GM19240 (cell line): Measurements from ENCODE around the gene NT5C2.
"Not testable (repeated sequence)": the region's sequence is repeated elsewhere in the genome, so short reads cannot be mapped to it uniquely, and the experiment has no call there.

Source experiments
- DNase-seq: peaks from one replicate; pipeline ENCODE4 v3.0.0; 2011; ENCODE audit warnings: low spot score; ENCODE audit not compliant: insufficient read length

Gene NT5C2

DNA sequence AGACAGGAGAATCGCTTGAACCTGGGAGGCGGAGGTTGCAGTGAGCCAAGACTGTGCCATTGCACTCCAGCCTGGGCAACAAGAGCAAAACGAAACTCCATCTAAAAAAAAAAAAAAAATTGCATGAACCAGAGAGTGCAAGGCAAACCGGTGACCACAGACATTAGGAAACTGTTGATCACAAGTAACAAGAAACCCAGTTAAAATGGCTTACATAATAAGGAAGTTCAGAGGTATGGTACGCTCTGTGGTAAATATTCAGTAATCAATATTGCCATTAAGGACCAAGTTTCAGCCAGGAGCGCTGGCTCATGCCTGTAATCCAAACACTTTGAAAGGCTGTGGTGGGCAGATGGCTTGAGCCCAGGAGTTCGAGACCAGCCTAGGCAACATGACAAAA, 9.2 kb upstream of the NT5C2 start:
- no peak for DNase-seq

- no peak for DNase-seq
Observed at GRCh38 chr10:103199488-103199887, 6.4 kb upstream of the NT5C2 start.

DNA sequence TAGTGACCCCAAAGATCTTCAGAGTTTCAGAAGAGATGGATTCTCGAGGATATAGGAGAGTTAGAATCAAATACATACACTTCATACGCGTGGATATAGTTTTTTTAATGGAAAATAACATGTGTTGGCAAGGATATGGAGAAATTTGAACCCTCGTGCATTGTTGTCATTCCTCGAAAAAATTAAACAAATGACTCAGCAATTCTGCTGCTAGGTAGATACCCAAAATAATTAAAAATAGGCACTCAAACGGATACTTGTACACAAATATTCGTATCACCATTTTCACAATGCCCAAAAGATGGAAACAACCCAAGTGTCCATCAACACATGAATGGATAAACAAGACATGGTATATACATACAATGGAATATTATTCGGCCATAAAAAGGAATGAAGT, 5.6 kb upstream of the NT5C2 start:
- DNase-seq: no peak

DNA sequence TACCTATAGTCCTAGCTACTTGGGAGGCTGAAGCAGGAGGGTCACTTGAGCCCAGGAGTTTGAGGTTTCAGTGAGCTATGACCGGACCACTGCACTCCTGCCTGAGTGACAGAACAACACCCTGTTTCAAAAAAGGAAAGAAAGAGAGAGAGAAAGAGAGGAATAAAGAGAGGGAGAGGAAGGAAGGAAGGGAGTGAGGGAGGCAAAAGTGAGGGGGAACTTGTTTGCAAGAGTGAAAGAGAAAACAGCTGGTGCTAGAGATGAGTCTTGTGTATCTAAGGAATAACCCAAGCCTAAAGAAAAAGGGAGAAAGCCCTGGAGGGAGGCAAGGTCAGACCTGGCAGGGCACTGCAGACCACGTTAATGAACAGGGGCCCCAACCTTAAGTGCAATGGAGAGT, 4.8 kb upstream of the NT5C2 start:
- DNase-seq: no peak

GRCh38 chr10:103197174-103197573, 4.1 kb upstream of the NT5C2 start:
- DNase-seq: no peak

GRCh38 chr10:103196516-103196915, 3.4 kb upstream of the NT5C2 start:
- DNase-seq: no peak

- no peak for DNase-seq
Observed at GRCh38 chr10:103193820-103194529, 903 bp upstream of the NT5C2 start.

GRCh38 chr10:103192451-103193106, 493 bp downstream of the NT5C2 start:
- DNase-seq: peak; percentile 32

DNA sequence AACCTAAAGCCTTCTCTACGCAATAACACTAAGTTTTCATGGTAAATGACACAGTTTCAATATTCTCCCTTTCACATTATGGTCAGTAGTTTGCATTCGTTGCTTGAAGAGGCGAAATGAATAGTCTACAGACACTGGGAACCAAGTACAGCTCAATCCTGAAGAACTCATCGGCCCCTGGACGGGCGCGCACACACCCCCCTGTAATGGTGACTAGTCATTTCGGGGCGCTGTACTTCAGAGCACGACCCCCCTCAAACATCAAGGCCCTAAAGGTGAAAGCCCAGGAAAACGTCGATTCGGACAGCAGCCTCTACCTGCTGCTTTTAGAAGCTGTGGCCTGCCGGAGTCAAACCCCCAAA, 1.0 kb downstream of the NT5C2 start:
- no peak for DNase-seq

GRCh38 chr10:103191198-103191597, 1.9 kb downstream of the NT5C2 start:
- not testable (repeated sequence) for DNase-seq

DNA sequence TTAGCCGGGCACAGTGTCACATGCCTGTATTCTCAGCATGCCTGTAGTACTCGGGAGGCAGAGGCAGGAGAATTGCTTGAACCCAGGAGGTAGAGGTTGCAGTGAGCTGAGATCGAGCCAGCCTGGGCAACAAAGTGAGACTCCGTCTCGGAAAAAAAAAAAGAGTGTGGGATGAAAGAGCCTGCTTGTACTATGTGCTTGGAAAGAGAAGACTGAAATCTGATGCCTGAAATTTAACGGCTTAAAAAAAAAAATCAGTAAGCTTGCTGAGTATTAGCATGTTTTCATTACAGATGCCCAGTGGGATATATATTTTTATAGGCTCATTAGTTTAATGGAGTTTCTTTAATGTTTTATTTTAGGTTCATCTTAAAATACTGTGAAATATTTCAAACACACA, 4.2 kb downstream of the NT5C2 start:
- no peak for DNase-seq

- DNase-seq: no peak
Observed at GRCh38 chr10:103186128-103186527, 6.9 kb downstream of the NT5C2 start.

DNA sequence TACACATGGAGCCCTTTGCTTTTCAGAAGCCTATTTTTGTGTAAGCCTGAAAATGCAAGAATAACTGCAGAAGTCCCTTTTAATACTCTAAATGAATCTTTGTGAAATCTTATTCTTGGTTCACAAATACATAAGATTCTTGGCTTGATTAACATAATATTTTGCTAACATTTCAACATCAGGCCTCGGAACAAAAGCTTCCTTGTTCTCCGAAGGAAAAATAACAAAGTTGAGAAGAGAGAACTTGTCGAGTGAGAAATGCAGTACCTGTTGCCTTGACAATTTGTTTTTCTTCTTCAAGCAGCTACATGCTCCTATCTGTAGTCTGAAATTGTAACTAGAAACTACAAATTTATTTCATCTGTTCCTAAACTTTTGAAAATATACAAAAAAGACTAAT, 8.5 kb downstream of the NT5C2 start:
- no peak for DNase-seq

GRCh38 chr10:103183991-103184451, 9.1 kb downstream of the NT5C2 start:
- DNase-seq: not testable (repeated sequence)

DNA sequence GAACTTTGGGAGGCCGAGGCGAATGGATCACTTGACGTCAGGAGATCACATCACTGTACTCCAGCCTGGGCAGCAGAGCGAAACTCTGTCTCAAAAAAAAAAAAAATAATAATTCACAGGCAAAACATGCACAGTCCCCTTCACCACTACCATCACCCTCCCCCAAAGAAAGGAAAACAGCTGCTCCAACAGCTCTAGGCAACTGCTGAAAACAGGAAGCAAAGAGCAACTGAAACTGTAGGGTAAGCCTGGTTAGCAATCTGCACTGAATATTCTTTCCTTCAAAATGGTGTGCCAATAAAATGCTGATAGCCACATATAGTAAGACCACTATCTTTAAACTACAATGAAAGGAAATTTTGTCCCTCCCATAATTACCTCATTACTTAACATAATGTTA, 11.8 kb downstream of the NT5C2 start:
- DNase-seq: no peak

GRCh38 chr10:103180491-103180890, 12.6 kb downstream of the NT5C2 start:
- no peak for DNase-seq

DNA sequence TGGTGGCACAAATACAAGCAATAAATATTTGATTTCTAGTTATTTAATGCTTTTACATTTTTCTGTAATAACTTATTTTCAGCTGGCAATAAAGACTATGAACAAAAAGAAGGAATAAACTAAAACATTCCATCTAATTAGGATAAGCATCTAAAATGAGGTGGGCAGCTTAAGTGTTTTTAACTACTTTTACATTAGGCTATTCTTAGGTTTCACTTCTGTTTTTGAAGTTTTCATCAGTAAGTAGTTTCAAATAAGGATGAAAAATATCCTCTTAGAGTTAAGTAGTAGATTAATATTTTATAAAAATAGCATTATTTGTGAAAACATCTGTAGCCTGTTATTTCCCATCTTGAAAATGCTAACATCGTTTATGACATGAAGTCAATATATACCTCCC, 15.9 kb downstream of the NT5C2 start:
- DNase-seq: no peak

- no peak for DNase-seq
Observed at GRCh38 chr10:103175580-103176285, 17.3 kb downstream of the NT5C2 start.

GRCh38 chr10:103174324-103174723, 18.7 kb downstream of the NT5C2 start:
- not testable (repeated sequence) for DNase-seq

DNA sequence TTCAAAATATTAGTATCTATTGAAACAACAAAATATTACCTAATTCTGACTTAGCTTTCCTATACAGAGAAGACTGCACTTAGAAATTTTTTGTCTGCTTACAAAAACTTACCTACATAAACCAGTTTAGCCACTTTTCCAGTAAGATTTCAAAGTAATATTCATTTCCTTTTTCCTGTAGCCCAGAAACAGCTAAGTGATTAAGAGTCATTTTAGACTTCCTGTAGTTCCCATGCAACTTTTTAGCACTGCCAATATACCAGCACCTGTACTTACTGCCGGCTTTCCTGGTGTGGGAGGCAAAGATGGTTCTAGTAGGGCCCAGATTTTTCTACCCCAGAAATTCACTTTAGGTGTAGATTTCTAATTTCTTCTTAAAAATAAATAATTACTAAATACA, 21.8 kb downstream of the NT5C2 start:
- DNase-seq: no peak

DNA sequence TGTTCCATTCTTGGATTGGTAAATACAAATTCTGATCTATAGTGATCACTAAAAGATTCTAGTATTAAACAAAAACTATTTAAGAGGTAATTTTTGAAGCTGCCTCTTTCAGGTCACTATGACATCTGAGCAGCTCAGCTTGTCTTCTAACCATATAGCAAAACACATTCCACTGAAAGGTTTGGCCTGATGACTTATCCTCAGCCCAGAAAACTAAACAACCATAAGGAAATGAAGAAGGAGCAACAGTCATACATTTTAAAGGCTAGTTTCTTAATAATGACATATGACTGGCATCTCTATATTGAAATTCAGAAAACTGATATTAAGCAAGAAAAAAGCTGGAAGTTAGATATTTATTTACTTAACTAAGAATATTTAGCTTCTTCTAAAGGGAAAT, 24.6 kb downstream of the NT5C2 start:
- no peak for DNase-seq

DNA sequence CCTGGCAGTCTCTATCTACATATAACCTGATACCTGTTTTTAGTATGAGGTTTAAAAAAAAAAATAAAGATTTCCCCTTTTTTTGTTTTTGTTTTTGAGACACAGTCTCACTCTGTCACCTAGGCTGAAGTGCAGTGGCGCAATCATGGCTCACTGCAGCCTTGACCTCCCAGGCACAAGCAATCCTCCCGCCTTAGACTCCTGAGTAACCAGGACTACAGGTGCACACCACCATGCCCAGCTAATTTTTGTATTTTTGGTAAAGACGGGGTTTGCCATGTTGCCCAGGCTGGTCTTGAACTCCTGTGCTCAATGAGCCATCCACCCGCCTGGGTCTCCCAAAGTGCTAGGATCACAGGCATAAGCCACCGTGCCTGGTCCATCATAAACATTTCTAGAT, 25.5 kb downstream of the NT5C2 start:
- not testable (repeated sequence) for DNase-seq

DNA sequence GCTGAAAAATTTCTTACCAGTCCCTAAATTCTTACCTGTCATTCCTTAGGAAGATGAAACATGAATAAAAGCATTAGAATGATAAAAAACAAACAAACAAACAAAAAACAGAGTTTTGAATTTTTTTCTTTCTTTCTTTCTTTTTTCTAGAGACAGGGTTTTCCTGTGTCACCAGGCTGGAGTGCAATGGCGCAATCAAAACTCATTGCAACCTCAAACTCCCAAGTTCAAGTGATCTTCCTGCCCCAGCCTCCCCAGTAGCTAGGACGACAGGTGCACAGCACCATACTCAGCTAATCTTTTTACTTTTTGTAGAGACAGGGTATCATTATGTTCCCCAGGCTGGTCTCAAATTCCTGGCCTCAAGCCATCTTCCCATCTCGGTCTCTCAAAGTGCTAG, 26.5 kb downstream of the NT5C2 start:
- DNase-seq: no peak
